ENCODE results near the gene MINDY3.
"Not testable (repeated sequence)": the region's sequence is repeated elsewhere in the genome, so short reads cannot be mapped to it uniquely, and the experiment has no call there.

The MINDY3 gene

DNA sequence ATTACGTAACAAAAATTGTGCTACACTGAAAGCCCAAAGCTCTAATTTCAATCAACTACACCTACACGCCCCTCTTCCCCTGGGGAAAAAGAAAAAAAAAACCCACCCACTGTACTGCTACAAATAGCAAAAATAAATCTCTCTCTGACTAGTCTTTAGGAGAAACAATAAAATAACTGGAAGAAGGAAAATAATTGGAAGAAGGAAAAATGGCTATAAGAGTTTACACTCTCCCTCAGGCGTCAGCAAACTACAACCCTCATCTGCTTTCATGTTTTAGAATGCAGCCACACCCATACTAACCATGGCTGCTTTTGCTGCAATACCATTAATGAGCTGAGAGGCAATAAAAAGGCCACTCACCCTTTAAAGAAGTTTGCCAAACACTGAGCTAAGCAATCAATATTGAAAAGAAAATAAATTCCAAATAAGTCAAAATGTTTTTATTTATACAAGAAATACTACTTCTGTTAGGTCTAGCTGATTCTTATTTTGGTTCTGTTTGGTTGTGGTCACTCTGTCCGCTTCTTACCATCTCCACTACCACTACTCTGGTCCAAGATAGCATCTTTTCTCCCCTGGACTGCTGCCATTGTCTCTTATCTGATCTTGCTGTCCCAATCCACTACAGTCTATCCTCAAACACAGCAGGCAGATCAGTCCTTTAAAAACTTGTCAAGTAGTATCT lies 3.8 kb downstream of the MINDY3 start:
- no peak for DNase-seq (ENCODE audit: low read depth, low spot score)

DNA sequence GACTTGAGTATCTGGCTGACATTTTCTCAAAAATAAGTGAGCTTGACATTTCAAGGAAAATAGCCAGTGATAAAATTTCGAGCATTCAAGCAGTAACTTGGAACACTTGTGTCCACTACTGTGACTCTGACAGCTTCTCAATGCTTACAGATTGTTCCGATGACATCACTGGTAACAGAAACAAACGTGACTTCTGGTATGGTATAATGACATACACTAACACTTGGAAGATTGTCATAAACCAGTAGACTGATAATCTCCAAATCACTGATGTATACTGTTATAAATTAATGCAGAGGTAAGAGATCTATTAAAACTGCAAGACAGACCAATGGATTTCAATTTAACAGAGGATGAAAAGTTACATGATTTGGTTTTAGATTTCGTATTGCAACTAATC lies 6.5 kb downstream of the MINDY3 start:
- DNase-seq (ENCODE audit: low read depth, low spot score): no peak

DNA sequence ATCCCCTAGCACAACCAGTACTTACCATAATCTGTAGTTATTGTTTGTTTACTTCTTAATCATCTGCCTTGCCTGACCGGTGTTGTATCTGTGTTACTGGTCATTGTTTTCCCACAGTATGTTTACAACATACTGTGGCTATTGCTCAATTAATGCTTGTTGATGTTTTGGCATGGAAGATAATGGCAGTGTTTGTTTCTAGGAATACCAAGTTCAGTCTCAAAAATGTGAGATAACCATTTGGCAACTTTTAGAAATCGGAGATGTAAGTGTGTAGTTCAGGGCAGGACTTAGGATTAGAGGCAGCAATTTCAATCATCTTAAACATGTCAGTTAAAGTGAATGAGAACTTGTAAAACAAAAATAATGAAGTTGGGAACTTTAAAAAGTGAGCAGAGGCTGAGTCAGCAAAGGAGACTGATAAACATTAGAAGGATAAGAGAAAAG lies 8.2 kb downstream of the MINDY3 start:
- no peak for DNase-seq (ENCODE audit: low read depth, low spot score)

DNA sequence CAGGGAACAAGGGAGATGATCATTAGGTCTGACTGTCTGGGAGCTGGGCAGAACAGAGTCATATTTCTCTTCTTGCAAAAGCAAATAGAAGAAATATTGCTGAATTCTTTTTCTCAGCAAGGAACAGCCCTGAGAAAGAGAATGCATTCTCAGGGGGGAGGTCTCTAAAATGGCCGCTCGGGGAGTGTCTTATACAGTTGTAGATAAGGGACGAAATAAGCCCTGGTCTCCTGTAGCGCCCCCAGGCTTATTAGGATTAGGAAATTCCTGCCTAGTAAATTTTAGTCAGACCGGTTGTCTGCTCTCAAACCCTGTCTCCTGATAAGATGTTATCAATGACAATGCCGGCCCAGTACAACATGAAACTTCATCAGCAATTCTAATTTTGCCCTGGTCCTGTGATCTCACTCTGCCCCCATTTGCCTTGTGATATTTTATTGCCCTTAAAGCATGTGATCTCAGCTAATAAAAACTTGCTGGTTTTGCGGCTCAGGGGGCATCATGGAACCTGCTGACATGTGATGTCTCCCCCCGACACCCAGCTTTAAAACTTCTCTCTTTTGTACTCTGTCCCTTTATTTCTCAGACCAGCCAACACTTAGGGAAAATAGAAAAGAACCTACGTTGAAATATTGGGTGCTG lies 9.8 kb downstream of the MINDY3 start:
- not testable (repeated sequence) for DNase-seq (ENCODE audit: low read depth, low spot score)

DNA sequence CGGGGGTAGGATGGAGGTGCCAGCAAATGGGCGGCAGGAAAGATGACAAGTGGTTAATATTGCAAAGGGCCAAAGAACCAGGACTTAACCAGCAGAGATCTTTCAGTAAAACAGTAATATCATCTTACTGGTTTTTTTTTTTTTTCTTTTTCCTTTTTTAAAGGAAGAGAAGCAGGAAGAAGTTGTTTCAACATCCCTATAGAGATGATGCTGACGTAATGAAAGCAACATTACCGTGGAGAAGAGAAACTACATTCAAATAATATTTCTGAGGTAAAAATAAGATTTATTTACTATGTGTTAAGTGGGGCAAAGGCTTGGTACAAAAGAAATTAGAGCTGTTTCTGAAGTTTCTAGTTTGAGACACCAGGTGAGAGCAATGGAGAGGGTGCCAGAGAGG lies 11.0 kb downstream of the MINDY3 start:
- no peak for DNase-seq (ENCODE audit: low read depth, low spot score)

DNA sequence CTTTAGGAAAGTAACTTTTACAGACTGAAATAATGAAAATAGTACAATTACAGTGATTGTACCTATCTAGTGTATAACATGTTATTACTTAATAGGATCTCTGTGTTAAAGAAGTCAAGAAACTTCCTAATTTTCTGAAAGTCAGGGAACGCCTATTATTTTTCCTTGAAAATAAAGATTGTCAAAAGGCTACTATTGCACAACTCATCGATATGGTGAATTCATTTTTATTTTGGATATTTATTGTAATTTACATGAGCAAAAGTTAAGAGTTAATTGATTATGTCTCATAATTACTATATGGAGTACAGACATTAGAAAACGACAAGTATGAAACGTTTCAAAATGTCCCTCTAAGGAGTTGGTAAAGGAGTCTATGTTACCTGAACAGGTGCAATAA lies 12.8 kb downstream of the MINDY3 start:
- no peak for DNase-seq (ENCODE audit: low read depth, low spot score)

DNA sequence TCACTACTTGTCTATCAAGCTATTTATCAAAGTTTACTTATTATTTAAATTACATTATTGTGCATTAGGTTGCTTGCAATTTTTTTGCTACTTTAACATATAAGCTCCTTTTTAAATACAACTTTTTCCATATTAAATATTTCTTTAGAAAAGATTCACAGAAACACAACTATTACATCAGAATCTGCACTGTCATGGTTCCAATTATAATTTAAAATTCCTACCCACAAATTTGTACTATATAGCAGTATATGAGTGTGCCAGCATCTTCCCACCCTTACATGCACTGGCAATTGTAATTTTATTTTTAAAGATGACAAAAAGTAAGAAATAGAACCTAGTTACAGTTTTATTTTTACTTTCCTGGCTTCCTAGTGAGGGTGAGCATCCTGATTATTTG lies 15.8 kb downstream of the MINDY3 start:
- no peak for DNase-seq (ENCODE audit: low read depth, low spot score)

DNA sequence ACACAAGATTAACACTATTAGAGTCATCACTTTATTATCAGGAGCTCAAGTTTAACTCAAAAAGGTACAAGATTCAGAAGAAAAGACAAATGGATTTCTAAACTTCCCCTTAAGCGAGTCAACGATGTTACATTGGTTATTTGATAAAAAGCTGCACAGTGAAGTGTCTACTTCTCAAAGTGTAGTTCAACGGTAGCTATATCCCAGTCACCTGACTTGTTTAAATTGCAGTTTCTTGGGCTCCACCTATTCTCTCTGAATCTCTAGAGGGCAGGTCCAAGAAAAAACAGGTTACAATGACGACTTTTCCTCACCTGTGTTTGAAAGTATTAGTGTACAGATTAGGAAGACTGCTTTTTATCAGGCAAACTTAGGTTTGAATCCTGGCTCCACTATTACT lies 16.6 kb downstream of the MINDY3 start:
- DNase-seq (ENCODE audit: low read depth, low spot score): no peak

DNA sequence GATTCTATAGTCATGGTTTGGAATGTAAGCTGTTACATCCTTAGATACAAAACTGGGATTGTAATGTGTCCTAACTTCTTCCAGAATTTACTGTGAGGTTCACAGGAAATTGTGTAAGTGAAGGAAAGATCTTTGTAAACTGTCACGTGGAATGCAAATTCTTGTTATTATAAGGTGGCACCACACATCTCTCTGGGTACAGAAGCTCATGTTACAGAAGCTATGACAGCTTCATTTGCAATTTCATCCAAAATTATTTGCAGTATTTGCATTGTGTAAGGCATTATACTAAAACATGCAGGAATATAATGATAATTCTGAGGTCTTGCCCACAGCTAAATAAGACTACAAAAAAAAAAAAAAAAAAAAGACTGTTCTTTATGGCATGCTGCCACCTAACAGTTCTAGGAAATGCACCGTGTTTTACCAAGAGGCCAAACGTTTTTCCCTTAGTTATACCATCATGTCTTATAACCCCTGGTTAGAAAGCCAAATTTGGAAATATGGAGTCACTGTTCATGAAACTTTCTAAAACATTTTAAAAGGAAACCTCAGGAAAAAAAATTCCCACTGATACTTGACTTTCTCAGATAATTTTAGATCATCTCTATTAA lies 17.6 kb downstream of the MINDY3 start:
- DNase-seq (ENCODE audit: low read depth, low spot score): no peak

DNA sequence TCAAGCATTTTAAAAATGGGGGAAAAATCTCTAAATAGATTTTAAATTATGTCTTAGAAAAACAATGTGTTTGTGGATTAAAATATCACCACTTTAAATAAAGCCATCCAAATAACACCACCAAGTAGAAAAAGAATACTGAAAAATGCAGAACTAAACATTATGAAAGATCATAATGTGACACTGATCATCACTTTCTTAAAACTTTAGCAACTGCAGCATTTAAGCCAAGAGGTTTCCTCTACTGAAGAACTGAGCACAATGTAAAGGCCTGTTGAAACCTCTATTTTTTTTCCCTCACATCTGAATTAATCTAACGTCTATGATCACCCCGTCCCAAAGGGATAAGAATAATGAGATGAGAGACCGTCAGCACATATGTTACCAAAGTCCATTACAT lies 18.6 kb downstream of the MINDY3 start:
- no peak for DNase-seq (ENCODE audit: low read depth, low spot score)

DNA sequence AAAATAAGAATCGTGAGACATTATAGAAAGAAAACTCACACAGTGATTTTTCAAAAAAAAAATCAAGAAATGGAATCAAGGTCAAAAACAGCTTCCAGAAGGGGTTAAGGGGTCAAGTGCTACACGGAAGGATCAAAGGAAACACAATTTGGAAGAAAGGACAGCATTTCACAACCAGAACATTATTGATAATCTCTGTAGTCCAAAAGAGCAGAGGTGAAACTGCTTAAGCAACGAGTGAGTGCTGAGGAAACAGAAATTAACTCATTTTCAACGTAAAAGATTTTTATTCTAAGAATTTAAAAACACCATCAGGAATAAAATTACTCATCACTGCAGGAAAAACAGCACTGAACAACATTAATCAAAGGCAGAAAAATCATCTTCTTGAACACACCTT lies 23.5 kb downstream of the MINDY3 start:
- no peak for DNase-seq (ENCODE audit: low read depth, low spot score)

DNA sequence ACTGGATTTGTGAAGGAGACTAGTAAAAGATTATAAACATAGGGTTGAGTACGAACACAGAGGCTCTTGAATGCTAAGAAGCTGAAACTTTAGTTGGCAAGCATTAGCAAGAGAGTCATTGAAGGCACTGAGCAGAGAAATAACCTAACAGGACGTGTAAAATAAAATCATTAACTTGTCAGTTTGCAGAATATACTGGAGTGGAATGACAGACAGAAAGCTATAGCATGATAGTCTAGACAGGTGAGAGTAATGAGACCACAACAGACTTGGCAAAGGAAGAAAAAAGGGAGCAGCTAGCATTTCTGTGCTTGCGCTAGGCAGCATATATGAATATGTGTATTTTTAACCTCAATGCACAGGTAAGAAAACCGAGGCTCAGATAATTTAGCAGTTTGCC lies 30.8 kb downstream of the MINDY3 start:
- DNase-seq (ENCODE audit: low read depth, low spot score): no peak

DNA sequence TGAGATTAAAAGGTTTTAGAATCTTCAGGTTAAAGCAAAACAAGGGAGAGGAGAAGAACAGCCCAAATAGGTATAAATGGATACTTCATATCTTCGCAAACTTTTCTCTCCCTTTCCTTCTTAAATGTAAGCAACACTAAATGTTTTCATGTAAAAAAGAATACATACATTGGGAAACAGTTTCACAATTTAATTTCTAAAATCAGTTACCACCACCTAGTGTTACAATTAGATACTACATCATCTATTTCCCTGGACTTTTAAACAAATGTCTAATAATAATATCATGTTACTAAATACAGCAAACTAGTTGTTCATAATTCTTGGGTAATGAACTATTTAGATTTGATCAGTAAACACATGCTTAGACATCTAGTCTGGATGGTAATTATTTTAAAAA lies 35.8 kb downstream of the MINDY3 start:
- DNase-seq (ENCODE audit: low read depth, low spot score): no peak

DNA sequence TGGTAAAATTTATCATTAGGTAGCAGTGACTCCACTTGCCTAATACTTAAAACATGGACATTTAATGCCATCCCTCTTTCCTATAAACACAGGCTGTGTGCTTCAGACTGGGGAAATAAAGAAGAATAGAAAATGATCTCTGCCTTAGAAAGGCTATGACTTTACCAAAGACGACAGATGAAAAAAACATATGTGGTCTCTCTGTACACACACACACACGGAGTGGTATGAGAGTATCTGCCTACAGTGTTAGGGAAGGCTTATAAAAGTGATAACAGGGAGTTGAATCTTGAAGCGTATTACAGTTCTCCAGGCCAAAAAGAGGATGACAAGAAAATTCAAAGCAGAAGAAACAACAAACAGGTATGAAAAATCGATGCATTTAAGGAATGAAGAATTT lies 38.2 kb downstream of the MINDY3 start:
- no peak for DNase-seq (ENCODE audit: low read depth, low spot score)

DNA sequence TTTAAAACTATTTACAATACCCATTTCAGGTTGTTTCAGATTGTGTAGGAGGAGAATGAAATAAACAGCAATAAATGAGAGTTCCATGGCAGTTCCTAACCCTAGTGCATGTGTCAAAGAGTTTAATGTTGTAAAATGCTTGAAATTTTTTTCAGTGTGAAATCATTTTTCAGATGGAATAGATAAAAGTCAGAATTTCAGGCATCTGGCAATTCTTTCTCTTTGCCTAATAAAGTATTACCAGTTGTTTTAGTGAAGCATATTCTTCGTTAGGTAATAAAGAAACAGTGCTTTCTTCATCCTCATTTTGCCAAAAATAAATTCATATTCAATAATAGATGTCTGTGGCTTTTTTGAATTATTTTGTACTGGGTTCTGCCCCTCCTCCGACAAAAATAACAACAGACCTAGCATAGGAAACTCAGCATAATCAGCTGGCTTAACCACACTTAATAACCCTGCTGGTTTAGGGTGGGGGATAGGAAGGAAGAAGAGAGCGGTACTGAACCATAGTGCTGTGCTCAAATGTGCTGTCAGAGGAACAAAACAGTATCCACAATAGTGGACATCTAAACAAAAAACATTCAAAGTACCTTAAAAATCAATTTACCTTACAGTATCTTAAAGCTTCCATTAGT lies 39.1 kb downstream of the MINDY3 start:
- no peak for DNase-seq (ENCODE audit: low read depth, low spot score)

DNA sequence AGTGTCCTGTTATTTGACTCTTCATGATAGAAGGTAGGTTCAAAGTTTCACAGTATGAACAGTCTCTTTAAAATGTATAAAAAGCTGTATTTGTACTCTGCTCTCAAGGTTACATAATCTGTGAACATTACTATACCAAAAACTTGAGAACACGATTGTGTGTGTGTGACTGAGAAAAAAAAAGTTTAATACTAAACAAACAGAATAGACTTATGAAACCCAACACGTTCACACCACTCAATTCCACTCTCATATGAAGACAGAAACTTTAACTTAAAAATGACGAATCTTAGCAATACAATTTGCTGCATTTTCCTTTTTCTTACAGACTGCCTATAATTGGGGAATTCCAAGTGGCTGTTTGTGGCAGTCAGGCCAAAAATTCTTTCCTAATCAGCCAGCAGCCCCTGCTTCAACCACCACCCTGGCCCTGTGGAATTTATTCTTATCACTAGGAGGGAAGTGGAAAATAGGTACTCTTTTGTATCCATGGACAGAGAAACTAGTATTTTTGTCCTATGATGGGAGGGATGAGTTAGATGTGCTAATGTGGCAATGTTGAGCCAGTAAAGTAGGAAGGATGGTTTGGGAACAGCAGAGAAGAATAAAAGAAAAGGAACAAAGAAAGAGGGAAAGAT lies 42.8 kb downstream of the MINDY3 start:
- no peak for DNase-seq (ENCODE audit: low read depth, low spot score)

DNA sequence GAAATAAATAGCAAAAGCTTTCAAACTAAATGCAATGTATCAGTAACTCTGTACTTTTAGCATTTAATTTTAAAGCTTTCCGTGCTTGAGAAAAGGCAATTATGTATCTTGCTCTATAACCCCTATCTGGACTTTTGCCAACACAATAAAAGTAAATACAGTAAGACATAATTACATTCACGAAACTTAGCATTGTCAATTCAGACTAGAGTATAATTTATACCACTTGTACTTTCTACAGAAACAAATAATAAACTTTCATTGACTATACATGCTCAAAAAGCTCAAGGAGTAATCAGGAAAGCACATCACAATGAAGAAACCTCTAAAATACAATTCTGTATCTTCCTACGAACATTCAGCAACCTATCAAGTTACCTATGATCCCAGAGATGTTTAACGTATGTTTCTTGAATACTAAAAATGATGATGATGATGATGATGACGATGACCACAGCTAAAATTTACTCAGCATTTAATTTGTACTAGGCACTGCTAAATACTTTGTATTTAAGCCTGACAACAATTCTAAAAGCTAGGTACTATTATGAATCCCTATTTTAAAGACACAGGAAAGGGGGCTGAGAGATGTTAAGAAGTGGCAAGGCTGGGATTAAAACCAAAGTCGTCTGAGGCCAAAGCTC lies 44.9 kb downstream of the MINDY3 start:
- no peak for DNase-seq (ENCODE audit: low read depth, low spot score)

DNA sequence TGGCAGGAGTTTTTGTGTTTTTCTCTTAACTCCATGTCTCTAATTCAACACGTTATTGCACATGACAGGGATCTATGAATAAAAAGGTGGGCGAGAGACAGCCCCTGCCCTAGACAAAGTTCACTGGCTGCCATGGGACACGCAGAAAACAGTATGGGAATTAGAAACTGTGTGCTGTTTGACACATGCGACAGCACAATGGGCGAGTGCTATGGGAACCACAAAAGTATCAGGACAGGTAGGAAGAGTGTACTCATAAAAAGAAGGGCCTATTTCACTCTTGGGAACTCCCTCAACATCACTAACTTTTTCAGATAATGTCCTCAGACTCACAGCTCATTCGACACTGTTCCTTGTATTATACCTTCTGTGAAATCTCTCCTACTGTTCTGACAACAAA lies 45.7 kb downstream of the MINDY3 start:
- DNase-seq (ENCODE audit: low read depth, low spot score): no peak

DNA sequence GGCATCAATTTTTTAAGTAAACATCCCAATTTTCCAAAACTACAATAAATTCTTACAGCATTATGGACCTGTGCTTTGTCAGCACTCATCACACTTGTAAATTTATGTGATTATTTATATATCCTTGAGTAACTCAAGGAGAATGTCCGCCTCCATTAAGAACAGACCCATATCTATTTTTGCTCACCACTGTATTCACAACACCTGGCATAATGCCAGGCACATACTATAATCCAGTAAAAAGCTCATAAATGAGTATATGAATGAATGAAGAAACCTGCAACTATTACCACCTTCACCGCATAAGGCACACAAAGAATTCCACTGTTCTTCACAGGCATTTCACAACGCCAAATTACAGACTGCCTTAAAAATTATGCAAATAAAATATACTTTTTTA lies 46.9 kb downstream of the MINDY3 start:
- DNase-seq (ENCODE audit: low read depth, low spot score): no peak

DNA sequence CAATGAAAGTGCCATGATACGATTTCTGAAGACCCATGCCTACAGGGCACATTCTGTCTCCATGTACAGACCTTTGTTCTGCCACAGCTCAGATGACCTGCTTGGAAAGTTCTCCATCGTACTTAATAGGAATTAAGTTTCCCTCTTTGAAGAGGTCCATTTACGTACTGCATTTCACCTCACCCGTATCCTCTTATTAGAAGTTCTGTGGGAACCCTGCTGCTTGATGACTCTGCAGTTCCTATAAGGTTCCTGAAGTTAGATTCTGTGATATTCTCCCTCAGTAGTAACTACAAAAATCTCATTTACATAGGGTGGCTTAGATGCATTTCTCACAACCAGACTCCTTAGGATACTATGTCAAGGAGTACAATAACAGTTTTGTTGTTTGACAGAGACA lies 50.9 kb downstream of the MINDY3 start:
- DNase-seq (ENCODE audit: low read depth, low spot score): no peak

DNA sequence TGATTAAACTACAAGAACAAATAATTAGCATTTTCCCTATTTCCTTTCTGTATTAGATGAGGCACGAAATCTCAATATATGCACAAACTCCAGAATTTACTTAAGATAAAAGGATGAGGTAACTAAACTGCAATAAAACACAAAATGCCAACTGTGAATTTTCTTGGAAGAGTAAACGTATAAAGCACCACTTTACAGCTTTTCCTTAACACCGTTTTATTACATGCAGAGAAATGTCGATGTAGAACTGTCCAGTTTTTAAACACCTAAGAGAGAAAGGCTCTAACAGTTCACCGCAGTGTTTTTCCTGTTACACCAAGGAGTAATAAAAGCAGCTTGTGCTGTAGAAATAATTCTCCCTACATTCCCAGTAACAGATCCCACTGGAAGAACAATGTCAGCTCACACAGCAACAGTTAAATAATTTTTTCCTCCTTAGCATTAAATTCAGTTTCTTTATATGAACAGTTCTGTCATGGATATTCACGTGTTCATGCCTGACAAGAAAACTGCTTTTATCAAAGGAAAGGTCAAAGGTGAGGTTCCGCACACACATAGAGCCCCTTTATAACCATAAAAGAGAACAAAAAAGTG lies 52.0 kb downstream of the MINDY3 start:
- no peak for DNase-seq (ENCODE audit: low read depth, low spot score)
